Measurements from ENCODE around the gene MT1M. TPM values are rescaled to one million over a fixed set of nuclear protein-coding genes. Genes with fewer than 3 reads are reported as not detected.

Gene MT1M
- total and polyA plus RNA-seq, 9 donors = 0.66 to 23.2 (median 7.4) TPM

GRCh38 chr16:56675685-56676210 is 43.3 kb downstream of the MT1M start:
- no peaks in the 10 kb centered on the region for H3K4me1 ChIP-seq (ENCODE audit: insufficient read depth)
- TF ChIP-seq POLR2A (IDR thresholded peaks at IDR 0.05) (no peak), EP300 (IDR thresholded peaks at IDR 0.05) (no peak)
- TF ChIP-seq, protein P1, sequence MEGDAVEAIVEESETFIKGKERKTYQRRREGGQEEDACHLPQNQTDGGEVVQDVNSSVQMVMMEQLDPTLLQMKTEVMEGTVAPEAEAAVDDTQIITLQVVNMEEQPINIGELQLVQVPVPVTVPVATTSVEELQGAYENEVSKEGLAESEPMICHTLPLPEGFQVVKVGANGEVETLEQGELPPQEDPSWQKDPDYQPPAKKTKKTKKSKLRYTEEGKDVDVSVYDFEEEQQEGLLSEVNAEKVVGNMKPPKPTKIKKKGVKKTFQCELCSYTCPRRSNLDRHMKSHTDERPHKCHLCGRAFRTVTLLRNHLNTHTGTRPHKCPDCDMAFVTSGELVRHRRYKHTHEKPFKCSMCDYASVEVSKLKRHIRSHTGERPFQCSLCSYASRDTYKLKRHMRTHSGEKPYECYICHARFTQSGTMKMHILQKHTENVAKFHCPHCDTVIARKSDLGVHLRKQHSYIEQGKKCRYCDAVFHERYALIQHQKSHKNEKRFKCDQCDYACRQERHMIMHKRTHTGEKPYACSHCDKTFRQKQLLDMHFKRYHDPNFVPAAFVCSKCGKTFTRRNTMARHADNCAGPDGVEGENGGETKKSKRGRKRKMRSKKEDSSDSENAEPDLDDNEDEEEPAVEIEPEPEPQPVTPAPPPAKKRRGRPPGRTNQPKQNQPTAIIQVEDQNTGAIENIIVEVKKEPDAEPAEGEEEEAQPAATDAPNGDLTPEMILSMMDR (IDR thresholded peaks at IDR 0.05) = no peak
- H3K9me3 ChIP-seq = no peaks in the 10 kb centered on the region
- H3K27me3 ChIP-seq = no peaks in the 10 kb centered on the region
- intact Hi-C loops (cut with DNase I) = loop anchor here in 1 of 4 donors (10.0 kb wide), 1 partner anchor 51 kb away; the partner anchor contains the start of gene MT1E
- no peak overlapping the region for H3K27ac ChIP-seq
- no peak overlapping the region for H3K4me3 ChIP-seq
- 6 to 10% (median 8%) methylated on average over 32 of the region's 32 CpGs for WGBS, 3 donors
- no peak for DNase-seq
- H3K36me3 ChIP-seq = no peaks in the 10 kb centered on the region

DNA sequence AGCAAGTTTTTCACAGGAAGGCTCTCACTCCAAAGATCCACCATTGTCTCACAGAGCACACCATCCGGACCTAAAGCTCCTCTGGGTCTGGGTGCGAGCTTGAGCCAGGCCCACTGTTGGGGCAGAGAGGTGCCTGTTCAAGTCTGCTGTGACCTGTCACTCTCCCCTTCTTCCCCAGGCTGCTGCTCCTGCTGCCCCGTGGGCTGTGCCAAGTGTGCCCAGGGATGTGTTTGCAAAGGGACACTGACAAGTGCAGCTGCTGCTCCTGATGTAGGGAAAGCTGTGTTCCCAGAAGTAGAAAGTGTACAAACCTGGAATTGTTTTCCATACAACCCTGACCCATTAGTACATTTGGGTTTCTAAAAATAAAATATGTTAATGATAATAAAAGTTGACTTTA is 45.0 kb downstream of the MT1M start:
- WGBS, 3 donors = 73 to 81% (median 79%) methylated on average over 3 of the region's 3 CpGs
- H3K27me3 ChIP-seq = no peaks in the 10 kb centered on the region
- TF ChIP-seq, protein P1 (IDR thresholded peaks at IDR 0.05) = no peak
- no peak for TF ChIP-seq EP300 (IDR thresholded peaks at IDR 0.05)
- no peak for TF ChIP-seq POLR2A (IDR thresholded peaks at IDR 0.05)
- no peak for DNase-seq
- intact Hi-C loops (cut with DNase I) = loop anchor here in 1 of 4 donors (10.0 kb wide), 1 partner anchor 53 kb away; the partner anchor contains the start of gene MT1E
- no peaks in the 10 kb centered on the region for H3K36me3 ChIP-seq
- H3K4me3 ChIP-seq = no peak overlapping the region
- H3K27ac ChIP-seq = no peak overlapping the region
- no peaks in the 10 kb centered on the region for H3K9me3 ChIP-seq
- peaks cover 6% of the 10 kb centered on the region for H3K4me1 ChIP-seq (ENCODE audit: insufficient read depth)

GRCh38 chr16:56679078-56679730 is 46.7 kb downstream of the MT1M start:
- no peak overlapping the region for H3K4me3 ChIP-seq
- TF ChIP-seq, protein P1 (IDR thresholded peaks at IDR 0.05) = no peak
- TF ChIP-seq POLR2A (IDR thresholded peaks at IDR 0.05) = no peak
- TF ChIP-seq EP300 (IDR thresholded peaks at IDR 0.05) = no peak
- no peak overlapping the region for H3K27ac ChIP-seq
- 80 to 94% (median 87%) methylated on average over 3 of the region's 3 CpGs for WGBS, 3 donors
- DNase-seq = no peak
- peaks cover 14% of the 10 kb centered on the region for H3K4me1 ChIP-seq (ENCODE audit: insufficient read depth)
- intact Hi-C loops (cut with DNase I) = loop anchor here in 1 of 4 donors (10.0 kb wide), 1 partner anchor 54 kb away; the partner anchor contains the start of gene MT1E
- no peaks in the 10 kb centered on the region for H3K9me3 ChIP-seq
- H3K27me3 ChIP-seq = no peaks in the 10 kb centered on the region
- H3K36me3 ChIP-seq = no peaks in the 10 kb centered on the region

- Histone ChIP-seq H3K4me3 (no peak overlapping the region), H3K36me3 (no peaks in the 10 kb centered on the region), H3K27ac (no peak overlapping the region), H3K27me3 (no peaks in the 10 kb centered on the region), H3K9me3 (no peaks in the 10 kb centered on the region), H3K4me1 (ENCODE audit: insufficient read depth) (peaks cover 14% of the 10 kb centered on the region)
- TF ChIP-seq POLR2A (IDR thresholded peaks at IDR 0.05) = no peak
- TF ChIP-seq, protein P1 (IDR thresholded peaks at IDR 0.05) = no peak
- TF ChIP-seq EP300 (IDR thresholded peaks at IDR 0.05) = no peak
- DNase-seq = no peak
- 80 to 87% (median 85%) methylated on average over 6 of the region's 6 CpGs for WGBS, 3 donors
- intact Hi-C loops (cut with DNase I) = loop anchor here in 2 of 4 donors (10.0 kb wide), 2 partner anchors 55 to 95 kb away; partner anchors contain the start of genes MT1E (in 1 of the 2) and MT3 (in 1 of the 2)
These were observed 47.4 kb downstream of the MT1M start for GRCh38 chr16:56679818-56680217.
